K562 (cell line): ENCODE data around the gene SLC16A10. TPM values are rescaled to one million over a fixed set of nuclear protein-coding genes. Genes with fewer than 3 reads are reported as not detected.

ENCODE experiments used
- AFF4 ChIP-seq: sonication (generic); formaldehyde crosslinking; IDR thresholded peaks from 2 replicates; pipeline ENCODE4 v1.8.0; 2023; ENCODE audit warnings: mild to moderate bottlenecking, missing genetic modification reagents
- RERE ChIP-seq: sonication (generic); formaldehyde crosslinking; IDR thresholded peaks from 2 replicates; pipeline ENCODE4 v1.8.0; 2023; ENCODE audit warnings: missing genetic modification reagents, mild to moderate bottlenecking, borderline replicate concordance
- ZNF639 ChIP-seq, 2 experiments: fragments of 200-800 bp in 1 of 2; sonication (Bioruptor generic) in 1 of 2; sonication (generic) in 1 of 2; formaldehyde crosslinking in 1 of 2; IDR thresholded peaks in 1 of 2; conservative IDR thresholded peaks in 1 of 2; 2 replicates each; pipeline versions ENCODE4 v1.5.0 to v1.6.1; 2016 to 2020; ENCODE audit warnings: missing compliant biosample characterization in 1 of 2, missing genetic modification characterization in 1 of 2, missing genetic modification reagents in 1 of 2
- polyA plus RNA-seq, 8 experiments: library from polyadenylated mRNA; depleted of rRNA in 4 of 8; stranded (reverse) in 5 of 8; unstranded in 3 of 8; fragments of >200 nt; fragmentation: Nextera tagmentation in 2 of 8; fragmentation: Illumina TruSeq in 1 of 8; extraction: Ambion mirVana in 2 of 8; extraction: Trizol in 1 of 8; gene quantifications; 2 replicates each; pipeline versions ENCODE4 v1.2.1 to v1.2.3, GENCODE V29; 2011 to 2014; ENCODE audit warnings: inconsistent platforms in 1 of 8, missing spikeins in 1 of 8
- total RNA-seq, 7 experiments: library from RNA; depleted of rRNA in 6 of 7; stranded (reverse); fragments of >200 nt in 6 of 7; fragmentation: Illumina TruSeq in 2 of 7; extraction: Trizol in 2 of 7; gene quantifications; 2 replicates each; pipeline versions ENCODE4 v1.2.1 to v1.2.3, GENCODE V29; 2011 to 2021; ENCODE audit warnings: low replicate concordance in 1 of 7

SLC16A10 gene
- total and polyA plus RNA-seq, 9 of the 15 experiments (the other 6 are each of a cell fraction or from before 2014, with no cell fraction given): 0.02 to 0.54 (median 0.24) TPM; not detected in 4

- TF ChIP-seq AFF4 (CRISPR knock-in tag) (no peak), RERE (CRISPR knock-in tag) (no peak), ZNF639 (CRISPR knock-in tag; conservative IDR thresholded peaks at IDR 0.05 in 1 of 2, IDR thresholded peaks at IDR 0.05 in 1 of 2) (no peak)
- TF ChIP-seq, all 486 proteins: peak for 0
These were observed 14.7 kb downstream of the SLC16A10 start (continued) for GRCh38 chr6:111101987-111102386.
